Gastroesophageal sphincter (tissue), 3 donors: ENCODE data around the gene PDHA2.

Source experiments
- CTCF ChIP-seq, 4 experiments: fragments of 200-600 bp in 2 of 4; fragments of 450-650 bp in 2 of 4; sonication (generic) in 1 of 4; IDR thresholded peaks; one replicate each; pipeline ENCODE4 v1.5.1; 2017 to 2019; ENCODE audit warnings: antibody characterized with exemption in 4 of 4, mild to moderate bottlenecking in 2 of 4, moderate library complexity in 2 of 4
- POLR2A ChIP-seq, 2 donors: fragments of 450-650 bp; IDR thresholded peaks; one replicate each; pipeline ENCODE4 v1.6.1; 2017; ENCODE audit warnings: antibody characterized with exemption in 2 of 2, mild to moderate bottlenecking in 2 of 2, moderate library complexity in 1 of 2

GRCh38 chr4:95821867-95822266, 18.0 kb upstream of the PDHA2 start:
- no peak for TF ChIP-seq POLR2A (IDR thresholded peaks at IDR 0.05)
- TF ChIP-seq CTCF (IDR thresholded peaks at IDR 0.05): no peak
